Activated T-cell treated with anti-CD3 and anti-CD28 coated beads for 24 hours (primary cell): ENCODE data around the gene TTC22.

Experiments
- DNase-seq: peaks from one replicate; pipeline ENCODE4 v3.0.0-alpha.2; 2020; ENCODE audit warnings: low read depth

TTC22 gene

GRCh38 chr1:54834007-54834541 is 33.0 kb upstream of the TTC22 start:
- no peak for DNase-seq

DNA sequence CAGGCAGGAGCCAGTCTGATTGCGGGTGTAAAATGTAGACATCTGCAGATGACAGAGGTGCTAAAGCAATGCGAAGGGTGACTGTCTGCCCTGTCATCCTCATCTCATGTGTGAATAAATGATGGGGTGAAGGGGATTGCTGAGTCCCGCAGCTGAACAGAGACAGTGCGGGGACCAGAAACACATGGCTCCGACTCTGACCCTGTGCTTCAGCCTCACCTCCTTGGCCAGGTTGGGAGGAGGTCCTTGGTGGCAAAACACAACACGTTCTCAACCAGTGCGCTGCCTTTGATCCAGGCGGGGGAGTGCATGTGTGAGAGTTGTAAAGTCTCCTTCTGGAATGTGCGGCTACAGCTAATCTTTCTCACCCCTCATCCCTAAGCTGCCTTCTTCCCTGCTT is 32.0 kb upstream of the TTC22 start:
- no peak for DNase-seq

DNA sequence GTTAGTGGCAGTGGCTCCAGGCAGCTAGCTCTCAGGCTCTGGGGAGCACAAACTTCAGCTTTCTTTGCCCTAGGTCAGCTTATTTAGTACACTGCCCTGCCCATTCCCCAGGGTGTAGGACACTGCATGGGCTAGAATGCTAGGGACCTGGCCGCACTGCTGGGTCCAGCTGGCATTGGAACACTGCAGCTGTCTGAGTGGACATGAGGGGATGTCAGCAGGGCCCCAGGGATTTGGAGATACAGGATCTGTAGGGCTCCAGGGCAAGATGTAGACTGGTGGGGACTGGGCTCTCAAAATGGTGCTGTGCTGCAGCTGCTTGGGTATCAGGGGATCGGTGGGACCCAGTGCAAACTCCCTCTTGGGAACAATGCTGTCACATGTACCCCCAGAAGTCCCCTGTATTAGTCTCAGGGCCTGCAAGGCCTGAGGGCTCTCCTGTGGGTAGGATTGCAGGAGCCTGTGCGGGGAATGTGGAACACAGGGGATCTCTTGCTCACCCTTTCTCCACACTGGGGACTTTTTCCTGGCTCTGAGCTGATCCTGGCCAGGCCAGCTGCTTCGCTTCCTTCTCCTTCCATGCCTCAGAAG is 25.2 kb upstream of the TTC22 start:
- DNase-seq = no peak

- no peak for DNase-seq
These were observed 24.6 kb upstream of the TTC22 start for GRCh38 chr1:54825696-54826095.

DNA sequence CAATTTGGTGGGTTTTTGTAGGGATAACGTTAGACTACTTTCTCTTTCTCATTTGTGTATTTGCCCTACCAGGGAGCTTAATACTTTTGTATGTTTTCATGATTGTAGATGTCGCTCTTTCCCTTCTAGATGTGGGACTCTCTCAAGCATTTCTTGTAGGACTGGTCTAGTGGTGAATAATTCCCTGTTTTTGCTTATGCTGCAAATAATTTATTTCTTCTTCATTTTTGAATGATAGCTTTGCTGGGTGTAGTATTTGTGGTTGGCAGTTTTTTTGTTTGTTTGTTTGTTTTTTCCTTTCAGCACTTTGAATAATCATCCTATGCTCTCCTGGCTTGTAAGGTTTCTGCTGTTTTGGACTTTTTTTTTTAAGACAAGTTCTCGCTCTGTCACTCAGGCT is 22.5 kb upstream of the TTC22 start:
- DNase-seq = no peak

GRCh38 chr1:54819733-54820132 is 18.6 kb upstream of the TTC22 start:
- DNase-seq = no peak

- no peak for DNase-seq
These were observed 18.0 kb upstream of the TTC22 start for GRCh38 chr1:54819195-54819536.

DNA sequence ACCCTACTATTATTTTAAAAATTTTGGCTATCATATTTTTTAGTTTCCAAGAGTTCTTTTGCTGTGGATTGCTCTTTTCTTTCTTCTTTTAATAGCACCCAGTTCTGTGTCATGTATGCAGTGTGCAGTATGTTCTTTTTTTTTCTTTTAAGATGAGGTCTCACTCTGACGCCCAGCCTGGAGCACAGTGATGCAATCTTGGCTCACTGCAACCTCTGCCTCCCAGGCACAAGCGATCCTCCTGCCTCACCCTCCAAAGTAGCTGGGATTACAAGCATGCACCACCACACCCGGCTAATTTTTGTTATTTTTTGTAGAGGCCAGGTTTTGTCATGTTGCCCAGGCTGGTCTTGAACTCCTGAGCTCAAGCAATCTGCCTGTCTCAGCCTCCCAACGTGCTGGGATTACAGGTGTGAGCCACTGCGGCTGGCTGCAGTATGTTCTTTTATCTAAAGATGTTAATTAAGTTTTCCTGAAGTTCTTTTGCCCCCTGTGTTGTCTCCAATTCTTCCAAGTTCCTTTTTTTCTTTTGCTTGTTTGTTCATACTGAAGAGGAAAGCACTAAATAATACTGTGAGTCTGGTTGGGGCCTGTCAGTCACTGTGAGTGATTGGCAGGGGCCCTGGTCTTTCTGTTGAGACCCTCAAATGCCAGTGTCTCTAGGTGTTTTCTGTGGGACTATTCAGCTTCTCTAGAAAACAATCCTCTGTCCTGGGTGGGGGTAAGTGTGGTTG is 17.5 kb upstream of the TTC22 start:
- no peak for DNase-seq

DNA sequence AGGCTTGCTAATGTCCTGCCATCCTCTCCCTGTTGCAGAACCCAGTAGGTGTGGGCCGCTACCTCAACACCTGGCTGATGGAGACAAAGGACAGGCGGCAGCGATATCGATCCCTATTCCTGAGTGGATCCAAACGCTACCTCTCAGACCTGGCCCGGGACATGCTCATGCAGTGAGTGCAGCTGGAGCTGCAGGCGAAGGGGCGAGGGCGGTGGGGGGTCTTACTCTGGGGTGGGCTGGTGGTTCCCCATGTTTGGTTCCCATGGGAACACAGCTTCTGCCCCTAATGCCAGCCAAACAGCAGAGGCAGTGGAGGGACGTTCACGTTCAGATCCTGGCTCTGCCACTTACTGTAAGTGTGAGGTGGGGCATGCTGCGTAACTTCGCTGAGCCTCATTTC is 15.8 kb upstream of the TTC22 start:
- no peak for DNase-seq

GRCh38 chr1:54816130-54816529 is 15.0 kb upstream of the TTC22 start:
- DNase-seq = no peak

- DNase-seq = no peak
These were observed 14.2 kb upstream of the TTC22 start for GRCh38 chr1:54815086-54815876.

DNA sequence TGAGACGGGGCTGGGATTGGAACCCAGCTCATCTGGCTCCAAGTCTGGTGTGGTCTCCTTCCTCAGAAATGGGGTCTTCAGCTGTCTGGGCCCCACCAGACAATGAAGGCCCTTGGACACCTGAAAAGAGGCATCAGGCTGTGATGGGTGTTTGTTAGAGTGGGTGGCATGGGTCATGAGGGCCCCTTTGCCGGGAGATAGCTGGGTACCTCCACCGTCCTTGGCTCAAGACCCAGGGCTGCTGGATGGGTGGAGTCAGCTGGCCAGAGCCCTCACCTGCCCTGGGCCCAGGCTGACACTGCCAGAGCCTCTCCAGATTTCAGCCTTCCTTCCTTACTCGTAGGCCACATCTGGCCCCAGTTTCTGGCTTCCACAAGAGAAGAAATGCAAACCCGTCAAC is 13.4 kb upstream of the TTC22 start:
- no peak for DNase-seq

DNA sequence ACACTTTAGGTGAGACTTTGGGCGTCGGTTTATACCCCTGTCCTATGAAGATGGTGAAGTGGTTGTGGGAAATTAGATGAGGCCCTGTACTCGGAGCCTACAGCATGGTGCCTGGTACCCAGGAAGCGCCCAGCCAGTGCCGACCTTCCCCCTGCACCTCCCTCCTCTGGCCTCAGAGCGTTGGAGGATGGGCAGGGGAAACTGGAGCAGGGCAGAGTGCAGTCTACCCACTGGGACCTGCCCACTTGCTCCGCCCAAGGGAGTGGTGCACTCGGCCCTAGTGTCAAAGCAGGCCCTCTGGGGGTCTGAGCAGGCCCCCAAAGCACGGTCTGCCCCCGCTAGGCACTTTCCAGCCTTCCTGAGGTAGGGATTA is 13.0 kb upstream of the TTC22 start:
- no peak for DNase-seq

- no peak for DNase-seq
These were observed 12.5 kb upstream of the TTC22 start for GRCh38 chr1:54813485-54814125.

DNA sequence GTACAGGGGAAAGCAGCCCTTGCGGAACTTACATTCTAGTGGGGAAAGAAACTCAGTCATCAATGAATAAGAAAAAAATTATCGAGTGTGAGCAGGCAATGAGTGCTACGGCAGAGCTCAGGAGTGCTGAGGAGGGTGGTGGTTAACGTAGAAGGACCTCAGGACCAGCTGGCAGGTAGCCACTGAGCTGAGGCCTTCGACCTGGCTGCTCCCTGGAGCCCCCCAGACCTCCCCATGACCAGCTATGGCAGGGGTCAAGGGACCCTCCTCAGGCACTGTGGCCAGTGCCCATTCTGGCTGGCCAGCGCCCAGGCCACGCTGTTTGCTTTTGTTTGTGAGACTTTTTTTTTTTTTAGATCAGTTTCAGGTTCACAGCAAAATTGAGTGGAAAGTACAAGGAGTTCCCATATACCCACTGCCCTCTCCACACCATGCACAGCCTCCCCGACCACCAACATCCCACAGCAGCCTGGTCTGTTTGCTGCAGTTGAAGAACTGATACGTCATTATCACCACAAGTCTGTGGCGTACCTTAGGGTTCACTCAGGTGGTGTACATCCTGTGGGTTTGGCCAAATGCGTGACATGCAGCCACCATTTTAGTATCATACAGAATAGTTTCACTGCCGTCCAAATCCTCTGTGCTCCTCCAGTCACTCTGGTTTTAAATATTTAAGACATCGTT is 11.8 kb upstream of the TTC22 start:
- no peak for DNase-seq

DNA sequence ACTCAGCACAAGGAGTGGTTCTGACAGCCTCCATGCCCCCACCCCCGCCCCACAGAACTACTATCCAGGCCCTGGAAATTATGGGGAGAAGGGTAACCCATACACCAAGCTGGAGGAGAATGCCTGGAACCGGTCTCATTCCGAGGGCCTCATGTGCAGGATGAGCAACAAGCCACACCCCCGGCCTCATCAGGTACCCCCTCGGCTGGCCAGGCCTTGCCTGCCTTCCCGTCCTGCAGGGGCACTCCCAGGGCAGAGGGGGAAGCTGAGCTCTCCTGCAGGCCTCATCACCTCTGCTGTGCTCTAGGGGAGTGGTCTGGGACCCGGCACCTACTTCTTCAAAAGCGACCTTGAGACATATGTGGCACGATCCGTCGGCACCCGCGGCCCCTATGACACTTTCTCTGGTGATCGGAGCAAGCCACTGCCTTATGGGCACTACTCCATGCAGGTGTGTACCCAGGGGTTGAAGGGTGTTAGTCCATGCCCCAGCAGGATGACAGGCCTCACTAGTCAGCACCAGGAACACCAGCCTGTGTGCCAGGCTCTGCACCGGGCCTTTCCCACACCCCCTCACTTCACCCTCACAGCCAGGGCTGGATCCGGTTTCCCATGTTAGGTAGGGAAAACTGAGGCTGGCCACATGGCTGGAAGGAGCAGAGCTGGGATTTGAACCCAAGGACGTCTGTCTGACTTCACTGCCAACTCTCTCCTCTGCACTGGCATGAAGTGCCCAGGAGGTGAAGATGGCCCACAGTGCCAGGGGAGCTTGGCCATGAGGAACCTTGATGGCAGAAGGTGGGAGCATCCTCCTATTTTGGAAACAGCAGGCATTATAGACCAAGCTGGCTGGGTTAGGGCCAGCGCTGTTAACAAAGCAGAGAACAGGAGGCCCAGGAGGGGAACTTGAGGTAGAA is 10.9 kb upstream of the TTC22 start:
- DNase-seq = no peak

DNA sequence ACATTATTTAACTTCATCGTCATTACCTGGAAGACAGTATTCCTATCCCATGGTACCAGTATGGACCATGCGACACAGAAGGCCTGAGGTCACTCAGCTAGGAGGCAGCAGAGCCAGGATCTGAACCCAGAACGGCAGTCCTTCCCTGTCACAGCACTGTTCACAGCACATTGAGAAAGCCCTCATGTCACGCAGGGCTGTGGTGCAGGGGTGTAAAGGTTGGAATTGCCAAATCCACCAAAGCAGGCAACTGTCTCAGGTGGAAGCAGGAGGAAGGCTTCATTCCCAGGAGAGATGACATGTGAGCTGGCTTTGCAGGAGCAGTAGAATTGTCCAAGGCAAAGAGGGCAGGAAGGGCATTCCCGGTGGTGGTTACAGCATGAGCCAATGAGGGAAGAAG is 9.9 kb upstream of the TTC22 start:
- DNase-seq = no peak

DNA sequence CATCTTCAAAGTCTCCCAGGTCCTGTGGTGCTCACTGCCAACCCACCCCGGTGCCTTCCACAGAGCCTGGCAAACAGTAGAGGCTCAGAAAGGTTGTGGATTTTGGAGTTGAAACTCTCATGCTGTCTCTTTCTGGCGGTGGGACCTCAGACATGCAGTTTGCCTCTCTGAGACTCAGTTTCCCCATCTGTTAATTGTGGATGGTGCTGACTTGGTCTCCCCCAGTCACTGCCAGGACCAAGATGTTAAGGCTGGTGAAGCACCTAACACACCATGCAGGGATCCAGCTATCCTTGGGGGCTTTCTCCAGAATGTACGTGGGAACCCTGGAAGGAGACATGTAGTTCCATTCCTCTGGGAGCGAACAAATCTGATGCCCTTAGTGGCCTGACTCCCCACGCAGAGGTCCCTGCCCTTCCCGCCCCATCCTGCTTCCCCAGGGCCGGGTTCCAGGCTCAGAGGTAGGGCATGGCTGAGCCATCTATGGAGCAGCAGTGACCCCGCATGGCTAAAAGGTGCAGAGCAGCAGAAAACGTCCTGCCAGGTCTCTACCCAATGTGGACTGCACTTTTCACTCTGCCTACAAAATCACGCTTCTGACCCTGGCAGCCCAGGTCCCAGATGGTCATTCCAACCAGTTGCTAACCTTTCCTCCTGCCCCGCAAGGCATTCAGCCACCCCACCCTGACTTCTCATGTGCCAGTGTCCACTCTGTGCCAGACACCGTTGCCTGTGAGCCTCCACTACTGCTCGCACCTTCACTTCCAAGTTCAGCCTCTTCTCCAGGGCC is 9.2 kb upstream of the TTC22 start:
- DNase-seq = peak; percentile 59

DNA sequence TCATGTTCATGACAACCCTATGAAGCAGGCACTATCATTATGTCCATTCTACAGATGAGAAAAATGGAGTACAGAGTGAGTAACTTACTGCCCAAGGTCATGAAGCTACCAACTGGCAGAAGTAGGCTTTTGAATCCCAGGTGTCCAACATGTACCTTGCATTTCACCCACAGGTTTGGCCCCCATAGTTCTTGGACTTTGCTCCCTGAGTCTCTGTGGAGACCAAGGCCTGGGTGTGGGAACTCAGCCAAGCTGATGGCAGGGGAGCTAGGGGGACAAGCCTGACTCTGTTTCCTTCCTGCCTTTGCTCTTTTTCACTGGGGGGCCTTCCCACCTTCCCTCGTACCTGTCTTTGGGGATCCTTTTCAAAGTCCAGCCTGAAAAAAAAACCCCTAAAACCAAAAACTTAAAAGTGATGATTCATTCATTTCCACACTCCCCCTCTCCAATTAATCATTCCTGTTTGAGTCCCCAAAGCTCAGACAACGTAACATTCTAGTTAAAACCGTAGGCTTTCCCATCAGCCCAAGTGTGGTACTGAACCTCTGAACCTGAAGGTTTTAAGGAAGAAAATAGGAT is 8.5 kb upstream of the TTC22 start:
- no peak for DNase-seq
